GM23338 (cell line): ENCODE results near the gene HSH2D. TPM values are rescaled to one million over a fixed set of nuclear protein-coding genes. Genes with fewer than 3 reads are reported as not detected.

Source experiments
- ATAC-seq: fragments of 200-7000 bp; cut with Tn5 transposase; 3 replicates; pipeline ENCODE4 v1.9.1; 2020
- DNase-seq: peaks from one replicate; pipeline ENCODE4 v3.0.0-alpha.2; 2015; ENCODE audit warnings: low spot score
- H2AFZ ChIP-seq: fragments of 200-600 bp; sonication (generic); 2 replicates; pipeline ENCODE4 v1.8.0; 2016; ENCODE audit warnings: antibody characterized with exemption, mild to moderate bottlenecking, moderate library complexity
- H3F3A ChIP-seq: fragments of 200-600 bp; sonication (generic); replicated peaks from 2 replicates; pipeline ENCODE4 v1.8.0; 2017; ENCODE audit warnings: antibody characterized with exemption, mixed run types, low read depth
- H3K27ac ChIP-seq: fragments of 200-600 bp; sonication (generic); 2 replicates; pipeline ENCODE4 v1.6.1; 2016; ENCODE audit warnings: low read depth
- H3K27me3 ChIP-seq: fragments of 200-600 bp; sonication (generic); 2 replicates; pipeline ENCODE4 v1.8.0; 2016; ENCODE audit warnings: mild to moderate bottlenecking, mixed run types, moderate library complexity; ENCODE audit not compliant: insufficient read depth
- H3K36me3 ChIP-seq: fragments of 200-600 bp; sonication (generic); 2 replicates; pipeline ENCODE4 v1.8.0; 2016; ENCODE audit warnings: mild to moderate bottlenecking; ENCODE audit not compliant: insufficient read depth
- H3K4me1 ChIP-seq: fragments of 200-600 bp; sonication (generic); 2 replicates; pipeline ENCODE4 v1.8.0; 2016; ENCODE audit warnings: mild to moderate bottlenecking, moderate library complexity; ENCODE audit not compliant: insufficient read depth
- H3K4me2 ChIP-seq: fragments of 200-600 bp; sonication (generic); 2 replicates; pipeline ENCODE4 v1.7.1; 2017; ENCODE audit warnings: mixed run types
- H3K4me3 ChIP-seq: fragments of 200-600 bp; sonication (generic); 2 replicates; pipeline ENCODE4 v1.6.1; 2016; ENCODE audit warnings: mixed run types
- H3K79me2 ChIP-seq: fragments of 200-600 bp; sonication (generic); replicated peaks from 2 replicates; pipeline ENCODE4 v1.8.0; 2017; ENCODE audit warnings: mild to moderate bottlenecking; ENCODE audit not compliant: insufficient read depth
- H3K9me2 ChIP-seq: fragments of 200-600 bp; sonication (generic); 2 replicates; pipeline ENCODE4 v1.8.0; 2017; ENCODE audit not compliant: insufficient read depth
- H4K20me1 ChIP-seq: fragments of 200-600 bp; sonication (generic); replicated peaks from 2 replicates; pipeline ENCODE4 v1.8.0; 2017; ENCODE audit warnings: mild to moderate bottlenecking; ENCODE audit not compliant: insufficient read depth
- H3K27ac Mint-ChIP-seq: 2 replicates; pipeline ENCODE4 v1.8.0; 2020; ENCODE audit warnings: inconsistent platforms, mild to moderate bottlenecking, moderate library complexity, mixed read lengths
- H3K27me3 Mint-ChIP-seq: 3 replicates; pipeline ENCODE4 v1.8.0; 2022; ENCODE audit warnings: low read depth, mild to moderate bottlenecking, moderate library complexity, mixed read lengths, inconsistent platforms; ENCODE audit not compliant: insufficient read depth, poor library complexity
- H3K36me3 Mint-ChIP-seq: 3 replicates; pipeline ENCODE4 v1.8.0; 2021; ENCODE audit warnings: low read depth, mild to moderate bottlenecking, inconsistent platforms, moderate library complexity, mixed read lengths
- H3K4me1 Mint-ChIP-seq: 3 replicates; pipeline ENCODE4 v1.8.0; 2020; ENCODE audit warnings: mild to moderate bottlenecking, inconsistent platforms, mixed read lengths
- H3K4me3 Mint-ChIP-seq: 3 replicates; pipeline ENCODE4 v1.8.0; 2021; ENCODE audit warnings: moderate library complexity, mild to moderate bottlenecking, inconsistent platforms, mixed read lengths
- H3K9me3 Mint-ChIP-seq: 3 replicates; pipeline ENCODE4 v1.8.0; 2020; ENCODE audit warnings: moderate library complexity, mild to moderate bottlenecking, inconsistent platforms, mixed read lengths
- CREB1 ChIP-seq: fragments of 250-450 bp; sonication (Bioruptor Pico); IDR thresholded peaks from 2 replicates; pipeline ENCODE4 v1.5.0; 2020; ENCODE audit warnings: low read depth, mild to moderate bottlenecking, moderate library complexity
- ETS1 ChIP-seq: IDR thresholded peaks from 2 replicates; pipeline ENCODE4 v1.6.1; 2016; ENCODE audit warnings: antibody characterized with exemption
- EZH2 ChIP-seq: fragments of 200-600 bp; sonication (generic); IDR thresholded peaks from one replicate; pipeline ENCODE4 v1.8.0; 2017; ENCODE audit warnings: antibody characterized with exemption, mild to moderate bottlenecking, low read depth; ENCODE audit not compliant: unreplicated experiment
- EZH2phosphoT487 ChIP-seq: fragments of 200-600 bp; sonication (generic); IDR thresholded peaks from one replicate; pipeline ENCODE4 v1.8.1; 2018; ENCODE audit warnings: antibody characterized with exemption; ENCODE audit not compliant: unreplicated experiment
- JUNB ChIP-seq: IDR thresholded peaks from one replicate; pipeline ENCODE4 v1.6.1; 2016; ENCODE audit warnings: antibody characterized with exemption; ENCODE audit not compliant: unreplicated experiment
- NANOG ChIP-seq: IDR thresholded peaks from 2 replicates; pipeline ENCODE4 v1.6.1; 2016; ENCODE audit warnings: antibody characterized with exemption, borderline replicate concordance
- POLR2AphosphoS5 ChIP-seq: IDR thresholded peaks from 2 replicates; pipeline ENCODE4 v1.6.1; 2016; ENCODE audit warnings: antibody characterized with exemption, low read depth
- STAT1 ChIP-seq: IDR thresholded peaks from one replicate; pipeline ENCODE4 v1.6.1; 2016; ENCODE audit warnings: antibody characterized with exemption; ENCODE audit not compliant: unreplicated experiment
- ZNF331 ChIP-seq: fragments of 250-450 bp; sonication (Bioruptor Pico); IDR thresholded peaks from 2 replicates; pipeline ENCODE4 v1.5.0; 2020; ENCODE audit warnings: low read depth, mild to moderate bottlenecking, moderate library complexity
- ZNF462 ChIP-seq: fragments of 250-450 bp; sonication (Bioruptor Pico); IDR thresholded peaks from 2 replicates; pipeline ENCODE4 v1.5.0; 2020; ENCODE audit warnings: mild to moderate bottlenecking, moderate library complexity
- polyA plus RNA-seq: library from polyadenylated mRNA; unstranded; fragments of >200 nt; fragmentation: Nextera tagmentation; extraction: Ambion mirVana; gene quantifications from 2 replicates; pipeline ENCODE4 v1.2.1, GENCODE V29; 2016
- total RNA-seq: library from RNA; depleted of rRNA; stranded (reverse); fragments of >200 nt; shearing (Covaris generic); gene quantifications from 2 replicates; pipeline ENCODE4 v1.2.3, GENCODE V29; 2014
- TF ChIP-seq, protein P1 (sequence below), 2 experiments: fragments of 200-600 bp in 1 of 2; sonication (generic) in 1 of 2; conservative IDR thresholded peaks; 2 replicates each; pipeline versions ENCODE4 v1.5.1 to v1.6.1; 2016 to 2017; ENCODE audit warnings: antibody characterized with exemption in 2 of 2, low read depth in 2 of 2, mild to moderate bottlenecking in 2 of 2, moderate library complexity in 1 of 2
- TF ChIP-seq, protein P2 (sequence below): IDR thresholded peaks from one replicate; pipeline ENCODE4 v1.6.1; 2018; ENCODE audit warnings: antibody characterized with exemption; ENCODE audit not compliant: unreplicated experiment

Gene HSH2D
- total and polyA plus RNA-seq, 2 experiments from 2014 or later, result 0.81 to 1.4 TPM

DNA sequence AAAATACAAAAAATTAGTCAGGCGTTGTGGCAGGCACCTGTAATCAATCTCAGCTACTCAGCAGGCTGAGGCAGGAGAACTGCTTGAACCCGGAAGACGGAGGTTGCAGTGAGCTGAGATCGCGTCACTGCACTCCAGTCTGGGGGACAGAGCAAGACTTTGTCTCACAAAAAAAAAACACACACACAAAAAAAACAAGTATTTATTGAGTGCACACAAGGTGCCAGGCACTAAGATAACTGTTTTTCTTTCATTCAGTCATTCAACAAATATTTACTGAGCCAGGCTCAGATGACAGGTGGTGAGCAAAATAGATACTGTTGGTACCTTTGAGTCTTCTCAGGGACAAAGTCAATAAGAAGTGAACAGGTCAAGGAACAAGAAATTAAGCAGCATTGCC lies 23.6 kb downstream of the HSH2D start:
- H2AFZ ChIP-seq, result no peak overlapping the region
- DNase-seq, result no peak
- Mint-ChIP-seq H3K27ac (no peak overlapping the region), H3K4me3 (no peak overlapping the region), H3K36me3 (peaks cover 3% of the 10 kb centered on the region; the same call in 1 of the 3 replicates), H3K9me3 (peaks cover 45% of the 10 kb centered on the region), H3K4me1 (no peaks in the 10 kb centered on the region), H3K27me3 (no peaks in the 10 kb centered on the region)
- no peak overlapping the region for H3K4me2 ChIP-seq
- H3K4me3 ChIP-seq, result no peak overlapping the region
- TF ChIP-seq ZNF462 (CRISPR knock-in tag) (no peak), POLR2AphosphoS5 (no peak), STAT1 (no peak), EZH2phosphoT487 (no peak), EZH2 (no peak), ZNF331 (CRISPR knock-in tag) (no peak), ETS1 (no peak), JUNB (no peak), NANOG (no peak), CREB1 (CRISPR knock-in tag) (no peak)
- TF ChIP-seq, protein P1, sequence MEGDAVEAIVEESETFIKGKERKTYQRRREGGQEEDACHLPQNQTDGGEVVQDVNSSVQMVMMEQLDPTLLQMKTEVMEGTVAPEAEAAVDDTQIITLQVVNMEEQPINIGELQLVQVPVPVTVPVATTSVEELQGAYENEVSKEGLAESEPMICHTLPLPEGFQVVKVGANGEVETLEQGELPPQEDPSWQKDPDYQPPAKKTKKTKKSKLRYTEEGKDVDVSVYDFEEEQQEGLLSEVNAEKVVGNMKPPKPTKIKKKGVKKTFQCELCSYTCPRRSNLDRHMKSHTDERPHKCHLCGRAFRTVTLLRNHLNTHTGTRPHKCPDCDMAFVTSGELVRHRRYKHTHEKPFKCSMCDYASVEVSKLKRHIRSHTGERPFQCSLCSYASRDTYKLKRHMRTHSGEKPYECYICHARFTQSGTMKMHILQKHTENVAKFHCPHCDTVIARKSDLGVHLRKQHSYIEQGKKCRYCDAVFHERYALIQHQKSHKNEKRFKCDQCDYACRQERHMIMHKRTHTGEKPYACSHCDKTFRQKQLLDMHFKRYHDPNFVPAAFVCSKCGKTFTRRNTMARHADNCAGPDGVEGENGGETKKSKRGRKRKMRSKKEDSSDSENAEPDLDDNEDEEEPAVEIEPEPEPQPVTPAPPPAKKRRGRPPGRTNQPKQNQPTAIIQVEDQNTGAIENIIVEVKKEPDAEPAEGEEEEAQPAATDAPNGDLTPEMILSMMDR (conservative IDR thresholded peaks at IDR 0.05; ENCODE audit: low read depth in 2 of 2), result no peak
- TF ChIP-seq, protein P2, sequence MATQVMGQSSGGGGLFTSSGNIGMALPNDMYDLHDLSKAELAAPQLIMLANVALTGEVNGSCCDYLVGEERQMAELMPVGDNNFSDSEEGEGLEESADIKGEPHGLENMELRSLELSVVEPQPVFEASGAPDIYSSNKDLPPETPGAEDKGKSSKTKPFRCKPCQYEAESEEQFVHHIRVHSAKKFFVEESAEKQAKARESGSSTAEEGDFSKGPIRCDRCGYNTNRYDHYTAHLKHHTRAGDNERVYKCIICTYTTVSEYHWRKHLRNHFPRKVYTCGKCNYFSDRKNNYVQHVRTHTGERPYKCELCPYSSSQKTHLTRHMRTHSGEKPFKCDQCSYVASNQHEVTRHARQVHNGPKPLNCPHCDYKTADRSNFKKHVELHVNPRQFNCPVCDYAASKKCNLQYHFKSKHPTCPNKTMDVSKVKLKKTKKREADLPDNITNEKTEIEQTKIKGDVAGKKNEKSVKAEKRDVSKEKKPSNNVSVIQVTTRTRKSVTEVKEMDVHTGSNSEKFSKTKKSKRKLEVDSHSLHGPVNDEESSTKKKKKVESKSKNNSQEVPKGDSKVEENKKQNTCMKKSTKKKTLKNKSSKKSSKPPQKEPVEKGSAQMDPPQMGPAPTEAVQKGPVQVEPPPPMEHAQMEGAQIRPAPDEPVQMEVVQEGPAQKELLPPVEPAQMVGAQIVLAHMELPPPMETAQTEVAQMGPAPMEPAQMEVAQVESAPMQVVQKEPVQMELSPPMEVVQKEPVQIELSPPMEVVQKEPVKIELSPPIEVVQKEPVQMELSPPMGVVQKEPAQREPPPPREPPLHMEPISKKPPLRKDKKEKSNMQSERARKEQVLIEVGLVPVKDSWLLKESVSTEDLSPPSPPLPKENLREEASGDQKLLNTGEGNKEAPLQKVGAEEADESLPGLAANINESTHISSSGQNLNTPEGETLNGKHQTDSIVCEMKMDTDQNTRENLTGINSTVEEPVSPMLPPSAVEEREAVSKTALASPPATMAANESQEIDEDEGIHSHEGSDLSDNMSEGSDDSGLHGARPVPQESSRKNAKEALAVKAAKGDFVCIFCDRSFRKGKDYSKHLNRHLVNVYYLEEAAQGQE, result no peak
- H3K4me1 ChIP-seq, result no peaks in the 10 kb centered on the region
- no peak overlapping the region for H3K27ac ChIP-seq
- H3F3A ChIP-seq, result no peaks in the 10 kb centered on the region
- H3K36me3 ChIP-seq, result no peaks in the 10 kb centered on the region
- H4K20me1 ChIP-seq, result no peaks in the 10 kb centered on the region
- no peak for ATAC-seq
- H3K79me2 ChIP-seq, result no peaks in the 10 kb centered on the region
- no peaks in the 10 kb centered on the region for H3K9me2 ChIP-seq
- no peaks in the 10 kb centered on the region for H3K27me3 ChIP-seq
